ENCODE measurements around the gene TRPV3. TPM values are rescaled to one million over a fixed set of nuclear protein-coding genes. Genes with fewer than 3 reads are reported as not detected.

TRPV3 gene
- total RNA-seq, 1 donor from 2014 or later = 0.27 TPM

DNA sequence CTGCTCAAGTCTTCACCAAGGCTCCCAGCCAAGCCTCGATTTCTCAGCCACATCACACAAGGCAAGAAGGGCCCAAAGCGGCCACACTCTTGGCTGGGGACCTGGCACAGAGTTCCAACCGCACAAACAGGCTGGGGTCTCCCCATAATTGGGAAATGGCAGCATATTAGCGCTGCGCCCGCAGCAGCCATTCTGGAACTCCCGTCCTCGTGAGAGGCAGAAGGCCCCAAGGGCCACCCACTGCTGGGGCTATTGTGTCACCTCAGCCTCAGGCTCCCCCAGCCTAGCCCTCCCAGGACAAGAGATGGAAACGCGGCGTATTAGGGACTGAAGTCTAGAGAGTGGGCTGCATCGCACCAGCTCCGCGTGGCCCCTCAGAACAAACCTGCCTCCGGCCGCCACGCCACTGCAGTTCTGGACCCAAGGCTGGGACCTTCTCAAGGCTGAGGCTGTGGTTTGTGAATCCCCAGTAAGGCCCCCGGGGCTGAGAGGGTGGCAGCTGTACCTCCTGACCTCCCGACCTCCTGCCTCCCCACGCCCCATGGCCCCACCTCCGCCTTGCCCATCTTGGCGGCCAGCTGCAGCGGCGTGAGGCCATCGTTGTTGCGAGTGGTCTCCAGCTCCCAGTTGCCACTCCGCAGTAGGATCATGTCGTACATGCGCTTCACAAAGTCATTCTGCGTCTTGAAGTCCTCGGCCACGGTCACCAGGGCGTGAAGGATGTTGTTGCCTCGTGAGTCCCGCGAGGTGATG, 25.3 kb downstream of the TRPV3 start:
- Mint-ChIP-seq H3K9me3 (ENCODE audit: low read depth) (no peaks in the 10 kb centered on the region), H3K4me1 (ENCODE audit: low read depth) (peaks cover 3% of the 10 kb centered on the region), H3K27me3 (ENCODE audit: low read depth) (peaks cover 6% of the 10 kb centered on the region), H3K27ac (ENCODE audit: unreplicated experiment) (no peak overlapping the region), H3K36me3 (ENCODE audit: low read depth) (no peaks in the 10 kb centered on the region), H3K4me3 (ENCODE audit: unreplicated experiment) (no peak overlapping the region)
- peak; percentile 90 for DNase-seq (ENCODE audit: low spot score)
- TF ChIP-seq, protein P1, sequence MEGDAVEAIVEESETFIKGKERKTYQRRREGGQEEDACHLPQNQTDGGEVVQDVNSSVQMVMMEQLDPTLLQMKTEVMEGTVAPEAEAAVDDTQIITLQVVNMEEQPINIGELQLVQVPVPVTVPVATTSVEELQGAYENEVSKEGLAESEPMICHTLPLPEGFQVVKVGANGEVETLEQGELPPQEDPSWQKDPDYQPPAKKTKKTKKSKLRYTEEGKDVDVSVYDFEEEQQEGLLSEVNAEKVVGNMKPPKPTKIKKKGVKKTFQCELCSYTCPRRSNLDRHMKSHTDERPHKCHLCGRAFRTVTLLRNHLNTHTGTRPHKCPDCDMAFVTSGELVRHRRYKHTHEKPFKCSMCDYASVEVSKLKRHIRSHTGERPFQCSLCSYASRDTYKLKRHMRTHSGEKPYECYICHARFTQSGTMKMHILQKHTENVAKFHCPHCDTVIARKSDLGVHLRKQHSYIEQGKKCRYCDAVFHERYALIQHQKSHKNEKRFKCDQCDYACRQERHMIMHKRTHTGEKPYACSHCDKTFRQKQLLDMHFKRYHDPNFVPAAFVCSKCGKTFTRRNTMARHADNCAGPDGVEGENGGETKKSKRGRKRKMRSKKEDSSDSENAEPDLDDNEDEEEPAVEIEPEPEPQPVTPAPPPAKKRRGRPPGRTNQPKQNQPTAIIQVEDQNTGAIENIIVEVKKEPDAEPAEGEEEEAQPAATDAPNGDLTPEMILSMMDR (IDR thresholded peaks at IDR 0.05) = no peak

DNA sequence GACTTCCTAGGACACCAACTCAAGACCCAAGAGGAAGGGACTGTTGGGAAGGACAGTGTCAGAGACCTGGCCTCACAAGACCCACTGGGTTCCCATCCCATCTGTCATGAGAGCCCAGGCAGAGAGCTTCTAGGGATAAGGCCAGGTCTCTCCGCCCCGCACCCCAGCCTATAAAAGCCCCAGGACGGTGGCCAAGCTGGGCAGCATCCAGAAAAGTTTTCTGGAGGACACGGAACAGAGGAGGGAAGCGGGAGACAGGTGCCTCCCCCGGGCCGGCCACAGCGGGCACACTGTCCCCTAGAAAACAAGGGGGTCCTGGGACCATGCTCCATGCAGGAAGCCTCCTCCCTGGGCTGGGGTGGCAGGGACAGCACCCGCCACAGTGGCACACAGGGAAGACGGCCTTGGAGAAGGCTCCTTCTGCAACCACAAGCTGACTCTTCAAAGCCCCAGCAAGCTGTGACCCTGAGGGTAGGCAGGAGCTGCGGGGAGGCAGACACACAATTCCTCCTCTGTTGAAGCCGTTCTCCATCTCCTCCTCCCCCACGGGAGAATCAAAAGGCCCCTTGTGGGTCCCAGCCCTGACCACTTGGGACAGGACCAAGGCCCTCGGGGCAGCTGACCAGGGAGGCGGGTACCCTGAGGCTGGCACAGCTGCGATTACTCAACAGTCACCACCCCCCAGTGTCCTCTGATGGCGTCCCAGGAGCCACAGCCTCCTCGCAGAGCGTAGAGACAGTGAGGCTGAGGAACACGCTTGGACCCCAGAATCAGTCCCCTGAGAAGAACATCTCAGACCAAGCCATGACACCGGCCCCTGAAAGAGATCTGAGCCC, 26.1 kb downstream of the TRPV3 start:
- Mint-ChIP-seq H3K27ac (ENCODE audit: unreplicated experiment) (no peak overlapping the region), H3K4me1 (ENCODE audit: low read depth) (peaks cover 3% of the 10 kb centered on the region), H3K4me3 (ENCODE audit: unreplicated experiment) (no peak overlapping the region), H3K36me3 (ENCODE audit: low read depth) (no peaks in the 10 kb centered on the region), H3K9me3 (ENCODE audit: low read depth) (no peaks in the 10 kb centered on the region), H3K27me3 (ENCODE audit: low read depth) (peaks cover 4% of the 10 kb centered on the region)
- peak; percentile 62 for DNase-seq (ENCODE audit: low spot score)
- TF ChIP-seq, protein P1 (IDR thresholded peaks at IDR 0.05) = no peak

DNA sequence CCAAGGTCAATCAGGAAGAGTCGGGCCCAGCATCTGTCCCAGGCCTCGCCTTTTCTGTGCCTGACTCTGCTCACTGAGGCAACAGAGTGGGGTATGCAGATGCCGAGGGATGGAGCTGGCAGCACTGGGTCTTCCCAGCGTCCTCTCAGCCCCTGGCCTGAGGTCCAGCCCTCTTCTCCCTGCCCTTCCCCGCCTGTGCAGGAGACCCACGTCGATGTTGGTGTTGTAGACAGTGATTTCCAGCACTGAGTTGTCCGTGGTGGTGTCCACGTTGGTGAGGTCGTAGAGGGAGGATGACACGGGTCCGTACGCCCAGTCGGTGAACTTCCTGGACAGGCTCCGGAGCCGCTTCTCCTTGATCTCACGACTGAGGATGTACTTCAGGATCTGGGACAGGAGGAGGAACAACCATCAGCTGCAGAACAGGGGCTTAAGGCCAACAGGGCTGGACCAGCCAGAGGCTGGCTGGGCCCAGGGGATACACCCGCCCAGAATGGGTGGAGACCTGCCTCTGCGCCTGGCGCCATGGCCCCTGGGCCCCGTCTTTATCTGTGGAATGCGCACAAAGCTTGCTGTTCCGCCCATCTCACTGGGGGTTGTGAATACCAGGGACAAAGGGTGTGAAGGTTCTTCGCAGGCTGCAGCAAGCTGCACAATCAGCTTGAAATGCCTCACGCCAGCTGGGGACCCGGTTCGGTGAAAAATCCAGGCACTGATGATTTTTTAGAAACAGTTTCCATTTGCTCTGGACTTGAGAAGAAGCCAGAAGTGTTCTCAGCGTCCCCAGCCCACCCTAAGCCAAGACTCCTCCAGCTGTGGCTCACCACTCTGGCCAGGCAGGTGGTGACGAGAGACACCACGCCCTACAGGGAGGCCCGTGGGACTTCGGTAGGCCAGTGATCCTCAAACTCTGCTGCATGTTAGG, 27.5 kb downstream of the TRPV3 start:
- DNase-seq (ENCODE audit: low spot score) = peak; percentile 58
- H3K27me3 Mint-ChIP-seq (ENCODE audit: low read depth) = peaks cover 2% of the 10 kb centered on the region
- no peak overlapping the region for H3K4me3 Mint-ChIP-seq (ENCODE audit: unreplicated experiment)

DNA sequence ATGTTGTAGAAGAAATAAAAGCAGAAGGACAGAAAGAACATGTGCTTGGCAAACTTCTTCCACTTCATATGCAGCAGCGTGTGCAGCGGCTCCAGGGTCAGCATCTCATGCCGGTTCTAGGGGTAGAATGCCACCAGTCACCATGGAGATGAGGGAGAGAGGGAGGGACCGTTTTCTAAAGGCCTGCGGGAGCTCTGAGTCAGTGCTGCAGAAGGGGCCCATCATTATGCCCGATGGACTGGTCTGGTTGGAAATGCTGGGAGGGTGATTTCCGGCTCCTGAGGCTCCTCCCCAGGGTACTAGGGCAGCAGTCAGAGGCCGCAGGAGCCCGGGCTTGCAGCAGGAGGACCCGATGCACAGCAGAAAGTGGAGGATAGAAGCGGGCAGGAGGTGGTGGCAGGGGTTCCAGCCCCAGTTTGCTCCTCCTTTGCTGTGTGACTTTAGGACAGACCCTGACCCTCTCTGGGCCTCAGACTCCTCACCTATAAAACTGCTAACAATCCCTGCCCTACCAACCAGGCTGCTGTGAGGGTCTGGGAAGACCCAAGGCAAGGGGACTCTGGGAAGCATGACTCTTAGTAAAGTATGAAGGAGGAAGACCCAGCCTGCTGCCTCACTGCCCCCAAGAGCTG, 28.6 kb downstream of the TRPV3 start:
- peak; percentile 38 for DNase-seq (ENCODE audit: low spot score)

More for the DNA sequence above, 27.5 kb downstream of the TRPV3 start:
- TF ChIP-seq, protein P1 (IDR thresholded peaks at IDR 0.05) = no peak
- Mint-ChIP-seq H3K36me3 (ENCODE audit: low read depth) (no peaks in the 10 kb centered on the region), H3K9me3 (ENCODE audit: low read depth) (no peaks in the 10 kb centered on the region), H3K4me1 (ENCODE audit: low read depth) (peaks cover 3% of the 10 kb centered on the region), H3K27ac (ENCODE audit: unreplicated experiment) (no peak overlapping the region)

More for the DNA sequence above, 28.6 kb downstream of the TRPV3 start:
- H3K27me3 Mint-ChIP-seq (ENCODE audit: low read depth) = peaks cover 2% of the 10 kb centered on the region
- H3K4me1 Mint-ChIP-seq (ENCODE audit: low read depth) = peaks cover 3% of the 10 kb centered on the region
- H3K27ac Mint-ChIP-seq (ENCODE audit: unreplicated experiment) = no peak overlapping the region
- TF ChIP-seq, protein P1 (IDR thresholded peaks at IDR 0.05) = no peak
- H3K9me3 Mint-ChIP-seq (ENCODE audit: low read depth) = no peaks in the 10 kb centered on the region
- H3K36me3 Mint-ChIP-seq (ENCODE audit: low read depth) = no peaks in the 10 kb centered on the region
- H3K4me3 Mint-ChIP-seq (ENCODE audit: unreplicated experiment) = no peak overlapping the region

All from chondrocyte (in vitro differentiated cells).